ENCODE results near the gene RMI1.

RMI1 gene

DNA sequence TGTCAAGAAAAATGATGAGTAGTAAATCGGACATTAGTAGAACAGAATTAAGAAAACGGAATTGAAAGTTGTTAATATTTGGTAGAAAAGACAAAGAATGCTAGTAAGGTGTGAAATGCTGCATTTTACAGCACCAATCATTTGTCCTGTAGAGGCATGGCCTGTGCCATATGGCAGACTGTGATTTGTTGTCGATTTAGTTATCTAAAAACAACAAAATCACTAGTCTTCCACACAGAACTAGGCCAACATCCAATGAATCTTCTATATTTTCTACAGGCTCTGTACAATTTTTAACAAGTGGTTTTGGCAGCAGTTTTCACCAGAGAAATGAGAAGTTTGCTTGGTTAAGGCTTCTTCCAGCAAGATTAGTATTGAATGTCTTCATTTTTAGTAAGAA, 11.0 kb upstream of the RMI1 start:
- no peak for DNase-seq (ENCODE audit: low spot score)

DNA sequence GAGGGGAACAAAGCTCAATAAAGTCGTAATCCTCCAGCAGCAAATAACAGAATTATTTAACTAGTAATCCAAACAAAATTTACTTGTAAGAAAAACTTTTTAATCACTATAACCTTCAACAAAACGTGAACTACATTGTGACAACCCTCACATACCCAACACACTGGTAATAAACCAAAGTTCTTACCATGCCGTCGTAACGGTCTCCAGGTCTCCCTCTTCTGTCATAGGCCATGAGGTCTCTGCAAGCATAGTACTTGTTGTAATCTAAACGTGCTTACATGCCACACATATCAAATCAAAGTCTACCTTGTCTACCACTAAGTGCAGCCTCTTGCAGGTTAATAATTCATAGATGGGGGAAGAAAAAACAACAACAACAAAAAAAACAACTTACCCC, 9.1 kb upstream of the RMI1 start:
- no peak for DNase-seq (ENCODE audit: low spot score)

GRCh38 chr9:83972286-83972685, 8.3 kb upstream of the RMI1 start:
- DNase-seq (ENCODE audit: low spot score), result no peak

DNA sequence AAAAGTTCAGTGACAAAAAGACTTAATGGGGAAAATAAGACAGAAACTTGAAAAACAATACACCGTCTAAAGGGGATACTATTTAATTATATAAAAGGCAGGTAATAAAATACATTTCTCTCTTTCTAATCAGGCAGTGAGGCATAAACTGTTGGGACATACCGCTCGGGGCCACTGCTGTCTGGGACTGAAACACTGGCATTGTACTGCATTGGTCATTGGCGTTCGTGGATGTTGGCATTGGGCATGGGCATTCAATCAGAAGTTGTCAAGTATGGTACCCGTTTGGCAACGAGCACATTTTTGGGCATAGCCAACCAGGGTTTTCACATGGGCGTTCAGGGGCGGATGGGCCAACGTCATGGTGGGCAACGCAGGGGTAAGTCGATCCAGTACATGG, 5.3 kb upstream of the RMI1 start:
- no peak for DNase-seq (ENCODE audit: low spot score)

- no peak for DNase-seq (ENCODE audit: low spot score)
Measured at GRCh38 chr9:83976372-83976771, 4.2 kb upstream of the RMI1 start.

DNA sequence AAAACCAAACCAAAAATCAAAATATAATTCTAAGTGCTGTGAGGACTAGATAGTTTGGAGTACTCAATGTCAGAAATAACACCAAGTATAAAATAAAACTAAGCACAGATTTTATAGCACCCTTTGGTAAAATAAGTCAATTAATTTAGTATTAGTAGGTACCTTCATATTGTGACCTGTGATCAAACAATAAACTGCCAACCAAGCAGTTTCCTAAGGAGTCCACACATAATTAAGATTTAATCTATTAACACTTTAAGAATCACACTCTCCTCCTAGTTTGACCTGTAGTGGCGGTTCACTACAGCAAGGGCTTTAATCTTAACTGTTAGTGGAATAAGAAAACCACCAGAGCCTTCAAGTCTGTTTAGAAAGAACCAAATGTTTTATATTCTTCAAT, 3.4 kb upstream of the RMI1 start:
- no peak for DNase-seq (ENCODE audit: low spot score)

GRCh38 chr9:83978992-83979811, 1.4 kb upstream of the RMI1 start:
- DNase-seq (ENCODE audit: low spot score), result peak; percentile 82

DNA sequence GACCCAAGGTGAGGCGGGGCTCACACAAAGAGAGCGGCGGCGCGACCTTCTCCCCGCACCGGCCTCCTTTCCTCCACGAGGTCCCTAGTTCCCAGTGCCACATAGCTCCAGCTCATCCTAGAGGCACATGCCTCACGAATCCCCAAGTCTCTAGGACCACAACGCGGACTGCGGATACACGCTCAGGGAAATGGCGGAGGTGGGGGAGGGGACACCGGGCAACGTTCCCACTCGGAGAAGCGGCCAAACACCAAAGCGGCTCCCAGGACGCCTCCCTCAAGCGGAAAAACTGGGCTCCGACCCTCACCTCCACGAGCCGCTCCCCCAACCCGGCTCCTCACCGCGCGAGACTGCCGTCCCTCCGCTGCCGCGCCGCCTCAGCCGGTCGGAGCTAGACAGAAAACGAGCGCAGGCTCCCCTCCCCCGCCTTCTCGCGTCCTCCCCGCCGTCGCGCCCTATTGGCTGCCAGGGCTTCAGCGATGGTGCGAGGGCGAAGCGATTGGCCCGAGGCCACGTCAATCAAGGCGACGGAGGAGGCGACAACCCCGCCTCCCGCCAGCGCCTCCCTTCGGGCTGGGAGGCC, 702 bp upstream of the RMI1 start, which contains the start of gene HNRNPK:
HNRNPK (minus strand) TSS at position 404 of the 583 bp plus-strand sequence. CDS start 1,963 bp downstream, outside the sequence.
- DNase-seq (ENCODE audit: low spot score), result peak; percentile 98

DNA sequence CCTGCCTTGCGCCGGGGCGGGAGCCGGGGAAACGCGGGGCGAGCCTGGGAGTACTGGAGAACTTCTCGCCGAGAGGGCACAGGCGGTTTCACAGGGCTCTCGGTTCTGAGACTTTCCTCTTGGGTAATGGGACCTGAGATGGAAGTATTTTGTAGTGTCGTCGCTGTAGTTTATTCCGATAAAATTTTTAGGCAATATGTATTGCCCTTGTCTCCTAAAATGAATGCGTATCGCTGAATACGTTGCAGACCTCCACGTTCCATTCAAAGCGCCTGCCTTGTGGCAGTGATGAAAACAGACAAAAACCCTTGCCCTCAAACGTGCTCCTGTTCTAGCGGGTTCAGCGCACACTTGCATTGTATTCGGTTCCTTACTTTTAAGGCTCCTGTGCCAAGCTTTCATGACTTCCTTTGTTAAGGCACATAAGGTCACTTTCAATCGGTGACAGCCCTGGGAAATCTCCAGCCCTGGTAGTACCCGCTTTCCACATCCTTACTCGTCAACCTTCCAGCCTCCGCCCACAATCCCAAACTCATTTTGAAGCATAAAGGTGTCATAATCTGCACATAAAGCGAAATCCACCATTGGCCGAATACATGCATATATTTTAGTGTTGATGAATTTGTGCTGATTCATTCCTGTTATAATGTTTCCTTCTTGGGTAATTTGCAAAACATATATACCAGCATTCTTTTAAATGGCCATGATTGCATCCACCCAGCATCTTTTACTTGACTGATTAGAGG, 694 bp downstream of the RMI1 start:
- no peak for DNase-seq (ENCODE audit: low spot score)

DNA sequence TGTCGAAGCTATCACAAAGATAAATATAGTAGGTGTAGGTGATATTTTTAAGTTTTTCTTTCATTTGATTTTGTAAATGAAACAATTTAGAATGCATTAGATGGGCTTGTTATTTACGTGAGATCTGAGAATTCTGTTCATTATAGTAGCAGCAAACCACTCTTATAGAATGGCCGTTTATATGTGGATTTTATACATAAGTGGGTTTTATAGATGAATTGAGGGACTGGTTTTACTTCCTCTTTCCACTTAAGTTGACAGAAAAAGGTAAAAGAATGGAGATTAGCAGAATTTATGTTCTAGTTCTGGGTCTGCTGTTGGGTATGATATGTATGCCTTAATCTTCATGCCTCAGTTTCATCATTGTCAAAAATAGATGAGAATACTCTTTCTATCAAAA, 5.6 kb downstream of the RMI1 start:
- no peak for DNase-seq (ENCODE audit: low spot score)

DNA sequence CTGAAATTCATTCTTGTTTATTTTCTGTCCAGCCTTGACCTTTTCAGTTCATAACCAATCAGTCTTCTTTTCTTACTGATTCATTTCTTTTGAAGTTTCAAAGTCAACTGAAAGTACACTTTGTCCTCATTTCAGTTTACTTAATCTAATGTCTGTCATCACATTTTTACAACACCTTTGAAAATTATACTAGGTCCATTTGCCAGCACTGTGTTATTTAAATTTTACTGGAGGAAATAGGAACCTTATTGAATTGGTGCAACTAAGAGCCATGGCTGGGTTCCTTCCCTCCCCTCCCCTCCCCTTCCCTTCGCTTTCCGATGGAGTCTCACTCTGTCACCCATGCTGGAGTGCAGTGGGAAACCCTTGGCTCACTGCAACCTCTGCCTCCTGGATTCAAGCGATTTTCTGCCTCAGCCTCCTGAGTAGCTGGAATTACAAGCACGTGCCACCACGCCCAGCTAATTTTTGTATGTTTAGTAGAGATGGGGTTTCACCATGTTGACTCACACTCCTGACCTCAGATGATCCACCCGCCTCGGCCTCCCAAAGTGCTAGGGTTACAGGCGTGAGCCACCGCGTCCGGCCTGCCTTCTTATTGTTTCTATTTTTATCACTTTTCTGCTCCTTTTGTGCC, 6.3 kb downstream of the RMI1 start:
- no peak for DNase-seq (ENCODE audit: low spot score)

DNA sequence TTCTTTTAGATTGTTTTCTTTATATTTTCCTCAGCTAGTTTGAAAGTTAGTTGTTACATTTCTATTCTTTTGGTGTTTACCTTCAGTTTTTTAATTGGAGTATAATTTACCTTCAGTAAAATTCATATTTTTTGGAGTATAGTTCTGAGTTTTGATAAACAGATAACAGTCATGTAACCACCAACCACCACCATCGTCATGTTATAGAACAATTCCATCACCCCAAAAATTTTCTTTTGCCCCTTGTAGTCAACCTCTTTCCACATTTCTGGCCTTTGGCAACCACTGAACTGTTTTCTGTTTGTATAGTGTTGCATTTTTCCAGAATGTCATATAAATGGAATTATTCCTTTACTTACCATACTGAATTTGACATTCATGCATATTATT, 6.8 kb downstream of the RMI1 start:
- no peak for DNase-seq (ENCODE audit: low spot score)

DNA sequence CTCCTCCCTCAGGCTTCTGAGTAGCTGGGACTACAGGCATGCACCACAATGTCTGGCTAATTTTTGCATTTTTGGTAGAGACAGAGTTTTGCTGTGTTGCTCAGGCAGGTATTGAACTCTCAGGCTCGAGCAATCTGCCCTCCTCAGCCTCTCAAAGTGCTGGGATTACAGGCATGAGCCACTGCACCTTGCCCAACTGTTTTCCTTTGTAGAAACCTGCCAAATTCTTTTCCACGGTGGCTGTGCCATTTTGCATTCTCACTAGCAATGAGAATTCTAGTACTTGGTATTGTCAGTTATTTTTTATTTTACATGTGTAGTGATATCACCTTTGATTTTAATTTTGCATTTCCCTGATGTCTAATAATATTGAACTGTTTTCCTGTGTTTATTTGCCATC, 7.8 kb downstream of the RMI1 start:
- no peak for DNase-seq (ENCODE audit: low spot score)

- DNase-seq (ENCODE audit: low spot score), result no peak
Measured at GRCh38 chr9:83991355-83991754, 10.8 kb downstream of the RMI1 start.

DNA sequence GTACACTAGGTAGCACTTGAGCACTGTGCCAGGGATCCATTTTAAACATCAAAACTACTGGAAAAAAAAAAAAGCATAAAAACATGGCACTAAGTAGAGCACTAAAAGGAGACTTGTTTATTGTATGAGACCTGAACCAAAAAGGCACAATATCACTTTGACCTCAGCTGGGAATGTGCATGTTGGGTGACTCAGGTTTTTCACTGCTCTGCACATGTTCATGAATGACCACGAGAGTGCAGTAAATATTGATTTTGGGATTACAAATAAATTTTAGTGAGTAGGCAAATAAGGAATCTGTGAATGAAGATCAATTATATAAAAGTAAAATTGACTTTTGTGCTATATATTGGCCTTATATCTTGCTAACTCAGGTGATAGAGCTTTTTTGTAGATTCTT, 11.8 kb downstream of the RMI1 start:
- no peak for DNase-seq (ENCODE audit: low spot score)

DNA sequence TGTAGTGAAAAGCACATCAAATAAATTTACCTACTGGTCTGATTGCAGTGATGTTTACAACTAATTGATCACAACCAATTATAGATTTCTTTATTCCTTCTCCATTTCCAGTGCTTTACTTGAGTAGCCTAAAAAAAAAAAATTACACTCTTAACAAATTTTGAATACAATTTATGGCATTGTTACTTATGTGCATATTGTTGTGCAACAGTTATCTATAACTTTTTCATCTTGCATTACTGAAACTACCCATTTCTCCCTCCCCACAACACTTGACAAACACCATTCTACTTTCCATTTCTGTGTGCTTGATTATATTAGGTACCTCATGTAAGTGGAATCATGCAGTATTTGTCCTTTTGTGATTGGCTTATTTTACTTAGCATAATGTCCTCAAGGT, 12.3 kb downstream of the RMI1 start:
- no peak for DNase-seq (ENCODE audit: low spot score)

- DNase-seq (ENCODE audit: low spot score), result no peak
Measured at GRCh38 chr9:83996126-83996525, 15.5 kb downstream of the RMI1 start.

- DNase-seq (ENCODE audit: low spot score), result no peak
Measured at GRCh38 chr9:83999141-83999918, 18.7 kb downstream of the RMI1 start.

GRCh38 chr9:84000186-84000585, 19.6 kb downstream of the RMI1 start:
- DNase-seq (ENCODE audit: low spot score), result no peak

DNA sequence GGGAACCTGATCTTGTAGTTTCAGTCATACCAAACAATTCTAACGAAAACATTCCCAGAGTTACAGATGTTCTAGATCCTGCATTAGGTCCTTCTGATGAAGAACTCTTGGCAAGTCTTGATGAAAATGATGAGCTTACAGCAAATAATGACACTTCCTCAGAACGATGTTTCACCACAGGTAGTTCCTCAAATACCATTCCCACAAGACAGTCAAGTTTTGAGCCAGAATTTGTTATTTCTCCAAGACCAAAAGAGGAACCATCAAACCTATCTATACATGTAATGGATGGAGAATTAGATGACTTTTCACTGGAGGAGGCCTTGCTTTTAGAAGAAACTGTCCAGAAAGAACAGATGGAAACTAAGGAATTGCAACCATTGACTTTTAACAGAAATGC, 21.0 kb downstream of the RMI1 start:
- no peak for DNase-seq (ENCODE audit: low spot score)

DNA sequence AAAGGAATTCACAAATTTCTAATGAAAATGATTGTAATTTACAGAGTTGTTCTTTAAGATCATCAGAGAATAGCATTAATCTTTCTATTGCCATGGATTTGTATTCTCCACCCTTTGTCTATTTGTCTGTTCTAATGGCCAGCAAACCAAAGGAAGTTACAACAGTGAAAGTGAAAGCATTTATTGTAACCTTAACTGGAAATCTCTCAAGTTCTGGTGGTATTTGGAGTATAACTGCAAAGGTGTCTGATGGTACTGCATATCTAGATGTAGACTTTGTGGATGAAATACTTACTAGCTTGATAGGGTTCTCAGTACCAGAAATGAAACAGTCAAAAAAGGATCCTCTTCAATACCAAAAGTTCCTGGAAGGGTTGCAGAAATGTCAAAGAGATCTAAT, 21.7 kb downstream of the RMI1 start:
- no peak for DNase-seq (ENCODE audit: low spot score)

DNA sequence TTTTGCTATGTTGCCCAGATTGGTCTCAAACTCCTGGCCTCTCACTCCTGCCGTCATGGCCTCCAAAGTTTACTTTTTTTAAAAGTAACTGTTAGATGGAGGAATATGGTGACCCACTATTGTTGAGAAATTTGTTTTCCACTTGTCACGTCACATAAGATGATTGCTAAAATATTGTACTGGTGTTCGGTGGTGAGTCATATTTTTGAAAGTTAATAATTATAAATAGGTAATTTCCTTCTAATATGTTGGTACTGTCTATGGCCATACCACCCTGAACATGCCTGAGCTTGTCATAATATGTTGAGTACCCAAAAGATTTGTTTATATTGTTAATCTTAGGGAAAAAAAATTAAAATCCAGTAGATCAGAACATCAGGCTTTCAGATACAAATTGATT, 22.6 kb downstream of the RMI1 start:
- DNase-seq (ENCODE audit: low spot score), result no peak
